GM19468 (cell line): Measurements from ENCODE around the gene PPP3R2.

ENCODE experiments used
- ATAC-seq: cut with Tn5 transposase; IDR thresholded peaks from one replicate; pipeline ENCODE4 v1.9.1; 2021; ENCODE audit warnings: mild to moderate bottlenecking, moderate library complexity, moderate number of reproducible peaks; ENCODE audit not compliant: unreplicated experiment; ENCODE audit errors: extremely low read depth

PPP3R2 gene

GRCh38 chr9:101543098-101543735 lies 51.6 kb downstream of the PPP3R2 start:
- no peak for ATAC-seq
